Ishikawa (cell line): ENCODE data around the gene CTNND2.

Experiments
- CREB1 ChIP-seq: IDR thresholded peaks from 2 replicates; pipeline ENCODE4 v1.6.1; 2012; ENCODE audit warnings: low read depth
- EGR1 ChIP-seq: IDR thresholded peaks from 2 replicates; pipeline ENCODE4 v1.6.1; 2012
- EP300 ChIP-seq: IDR thresholded peaks from 2 replicates; pipeline ENCODE4 v1.6.1; 2012; ENCODE audit warnings: borderline replicate concordance
- FOXM1 ChIP-seq: IDR thresholded peaks from 2 replicates; pipeline ENCODE4 v1.6.1; 2012; ENCODE audit warnings: low read depth, borderline replicate concordance
- NFIC ChIP-seq: IDR thresholded peaks from 2 replicates; pipeline ENCODE4 v1.6.1; 2012
- RAD21 ChIP-seq: IDR thresholded peaks from 2 replicates; pipeline ENCODE4 v1.6.1; 2012; ENCODE audit warnings: low read depth
- REST ChIP-seq: IDR thresholded peaks from 2 replicates; pipeline ENCODE4 v1.6.1; 2012; ENCODE audit warnings: low read depth, mild to moderate bottlenecking
- TAF1 ChIP-seq: IDR thresholded peaks from 2 replicates; pipeline ENCODE4 v1.6.1; 2012; ENCODE audit warnings: low read depth, mild to moderate bottlenecking
- TCF12 ChIP-seq: IDR thresholded peaks from 2 replicates; pipeline ENCODE4 v1.6.1; 2012; ENCODE audit warnings: low read depth
- TEAD4 ChIP-seq: IDR thresholded peaks from 2 replicates; pipeline ENCODE4 v1.6.1; 2012
- ZBTB7A ChIP-seq: IDR thresholded peaks from 2 replicates; pipeline ENCODE4 v1.6.1; 2012; ENCODE audit warnings: low read depth
- TF ChIP-seq, protein P1 (sequence below): IDR thresholded peaks from 2 replicates; pipeline ENCODE4 v1.6.1; 2012
- TF ChIP-seq, protein P2 (sequence below): IDR thresholded peaks from 2 replicates; pipeline ENCODE4 v1.6.1; 2012

GRCh38 chr5:11075035-11075805 is 829.0 kb downstream of the CTNND2 start:
- TF ChIP-seq EP300 (no peak), ZBTB7A (no peak), TAF1 (no peak), NFIC (no peak), TCF12 (no peak), TEAD4 (no peak), EGR1 (no peak), FOXM1 (no peak), REST (no peak), CREB1 (no peak), RAD21 (peak; percentile 33; the same call in 1 of the 2 replicates)
- TF ChIP-seq, protein P1, sequence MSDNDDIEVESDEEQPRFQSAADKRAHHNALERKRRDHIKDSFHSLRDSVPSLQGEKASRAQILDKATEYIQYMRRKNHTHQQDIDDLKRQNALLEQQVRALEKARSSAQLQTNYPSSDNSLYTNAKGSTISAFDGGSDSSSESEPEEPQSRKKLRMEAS: no peak
- TF ChIP-seq, protein P2, sequence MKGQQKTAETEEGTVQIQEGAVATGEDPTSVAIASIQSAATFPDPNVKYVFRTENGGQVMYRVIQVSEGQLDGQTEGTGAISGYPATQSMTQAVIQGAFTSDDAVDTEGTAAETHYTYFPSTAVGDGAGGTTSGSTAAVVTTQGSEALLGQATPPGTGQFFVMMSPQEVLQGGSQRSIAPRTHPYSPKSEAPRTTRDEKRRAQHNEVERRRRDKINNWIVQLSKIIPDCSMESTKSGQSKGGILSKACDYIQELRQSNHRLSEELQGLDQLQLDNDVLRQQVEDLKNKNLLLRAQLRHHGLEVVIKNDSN: no peak
